Cardiac septum (tissue), 1 donor: ENCODE results near the gene ARHGEF10L. TPM values are rescaled to one million over a fixed set of nuclear protein-coding genes. Genes with fewer than 3 reads are reported as not detected.

Source experiments
- DNase-seq: peaks from one replicate; pipeline ENCODE4 v3.0.0-alpha.2; 2020; ENCODE audit warnings: low spot score
- intact Hi-C: fragments of 100-400 bp; cut with DNase I; formaldehyde crosslinking; loops from one replicate; pipeline ENCODE4 v1.14.0; 2022
- total RNA-seq: library from RNA; stranded (reverse); fragmentation: NEBNext Ultra II Directional; extraction: Animal tissue kit (Norgen Biotek cat#: 25700); gene quantifications from one replicate; pipeline ENCODE4 v1.2.1, GENCODE V29; 2021
- donor health status: DM: no; HTN: no; CAD: no.

The ARHGEF10L gene
- total RNA-seq, 1 donor from 2014 or later = 59.8 TPM

GRCh38 chr1:17564458-17565393 is 25.2 kb downstream of the ARHGEF10L start:
- intact Hi-C loops = loop anchor here (5.0 kb wide), 1 partner anchor 32 kb away; no protein-coding TSS in a partner anchor
- DNase-seq = no peak

GRCh38 chr1:17565461-17566252 is 26.2 kb downstream of the ARHGEF10L start:
- DNase-seq = no peak
- intact Hi-C loops = loop anchor here (5.0 kb wide), 1 partner anchor 33 kb away; no protein-coding TSS in a partner anchor

- intact Hi-C loops = loop anchor here (5.0 kb wide), 1 partner anchor 34 kb away; no protein-coding TSS in a partner anchor
- DNase-seq = no peak
Measured at GRCh38 chr1:17566417-17566816, 26.9 kb downstream of the ARHGEF10L start.

- no peak for DNase-seq
- intact Hi-C loops = loop anchor here (5.0 kb wide), 1 partner anchor 35 kb away; no protein-coding TSS in a partner anchor
Measured at GRCh38 chr1:17566892-17567291, 27.4 kb downstream of the ARHGEF10L start.

GRCh38 chr1:17567582-17567981 is 28.1 kb downstream of the ARHGEF10L start:
- intact Hi-C loops = loop anchor here (5.0 kb wide), 1 partner anchor 35 kb away; no protein-coding TSS in a partner anchor
- DNase-seq = no peak

GRCh38 chr1:17568014-17568900 is 28.8 kb downstream of the ARHGEF10L start:
- DNase-seq = no peak
- intact Hi-C loops = loop anchor here (2.0 to 5.0 kb wide), 2 partner anchors 36 to 65 kb away; no protein-coding TSS in a partner anchor

GRCh38 chr1:17569200-17570139 is 30.0 kb downstream of the ARHGEF10L start:
- intact Hi-C loops = loop anchor here (1.0 to 5.0 kb wide), 3 partner anchors 37 to 67 kb away; no protein-coding TSS in a partner anchor
- peak; percentile 91 for DNase-seq

GRCh38 chr1:17570228-17570627 is 30.7 kb downstream of the ARHGEF10L start:
- no peak for DNase-seq
- intact Hi-C loops = no loop called here

GRCh38 chr1:17572264-17572985 is 32.9 kb downstream of the ARHGEF10L start:
- intact Hi-C loops = no loop called here
- no peak for DNase-seq

- DNase-seq = no peak
- intact Hi-C loops = no loop called here
Measured at GRCh38 chr1:17573518-17574041, 34.1 kb downstream of the ARHGEF10L start.

- intact Hi-C loops = no loop called here
Measured at GRCh38 chr1:17574516-17574915, 35.0 kb downstream of the ARHGEF10L start.

GRCh38 chr1:17575797-17576518 is 36.5 kb downstream of the ARHGEF10L start:
- intact Hi-C loops = no loop called here
- DNase-seq = no peak

More at GRCh38 chr1:17574516-17574915, 35.0 kb downstream of the ARHGEF10L start:
- no peak for DNase-seq

- intact Hi-C loops = no loop called here
- DNase-seq = no peak
Measured at GRCh38 chr1:17576519-17576853, 37.0 kb downstream of the ARHGEF10L start.

GRCh38 chr1:17577907-17578297 is 38.4 kb downstream of the ARHGEF10L start:
- DNase-seq = no peak
- intact Hi-C loops = no loop called here

GRCh38 chr1:17579951-17580939 is 40.7 kb downstream of the ARHGEF10L start:
- no peak for DNase-seq
- intact Hi-C loops = no loop called here
